Left kidney (tissue), 2 donors: Measurements from ENCODE around the gene POMP. TPM values are rescaled to one million over a fixed set of nuclear protein-coding genes. Genes with fewer than 3 reads are reported as not detected.
"Not testable (repeated sequence)": the region's sequence is repeated elsewhere in the genome, so short reads cannot be mapped to it uniquely, and the experiment has no call there.

Experiments used
- DNase-seq: peaks from one replicate; pipeline ENCODE4 v3.0.0-alpha.2; 2013
- polyA plus RNA-seq: library from polyadenylated mRNA; unstranded; fragments of 120-200 nt; gene quantifications from one replicate; pipeline ENCODE4 v1.2.1, GENCODE V29; 2013; ENCODE audit not compliant: insufficient read length

Gene POMP
- polyA plus RNA-seq, 1 donor, result 91.5 TPM

DNA sequence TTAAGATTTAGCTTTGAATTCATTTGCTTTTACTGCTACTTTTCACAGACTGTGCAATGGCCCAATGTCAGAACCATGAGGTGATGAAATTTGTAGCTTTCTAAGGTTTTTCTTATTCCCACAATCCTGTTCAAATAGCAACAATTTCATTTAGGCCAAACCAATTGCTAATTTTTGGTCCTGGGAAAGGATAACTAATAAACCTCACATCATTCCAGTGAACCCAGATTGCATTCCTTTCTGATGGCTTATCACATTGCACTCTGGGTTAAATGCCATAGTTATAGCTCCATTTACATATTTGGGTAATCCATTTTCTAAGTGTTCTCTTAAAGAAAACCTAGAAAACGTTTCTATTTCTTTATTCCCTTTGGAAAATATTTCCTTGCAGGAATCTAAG lies 22.9 kb upstream of the POMP start:
- DNase-seq, result no peak

GRCh38 chr13:28636677-28637317 lies 22.1 kb upstream of the POMP start:
- DNase-seq, result peak; percentile 47

- no peak for DNase-seq
These were observed 21.1 kb upstream of the POMP start for GRCh38 chr13:28637714-28638355.

DNA sequence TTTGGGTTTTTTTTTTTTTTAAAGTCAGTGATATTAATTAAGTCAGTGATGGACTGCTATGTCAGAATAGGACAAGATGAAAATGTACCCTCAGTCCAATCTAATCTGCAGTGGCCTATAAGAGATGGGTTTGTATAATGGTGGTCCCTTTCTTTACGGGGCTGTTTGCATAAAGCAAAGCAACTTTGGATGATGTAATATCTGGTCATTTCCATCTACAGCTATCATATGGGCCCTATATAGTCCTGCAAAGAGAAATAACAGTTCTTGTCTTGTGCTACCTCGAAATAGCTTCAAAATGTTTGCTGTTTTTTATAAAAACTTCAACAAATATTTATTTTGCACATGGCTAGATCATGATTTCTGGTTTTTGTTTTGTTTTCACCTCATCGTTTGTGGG lies 20.2 kb upstream of the POMP start:
- DNase-seq, result no peak

DNA sequence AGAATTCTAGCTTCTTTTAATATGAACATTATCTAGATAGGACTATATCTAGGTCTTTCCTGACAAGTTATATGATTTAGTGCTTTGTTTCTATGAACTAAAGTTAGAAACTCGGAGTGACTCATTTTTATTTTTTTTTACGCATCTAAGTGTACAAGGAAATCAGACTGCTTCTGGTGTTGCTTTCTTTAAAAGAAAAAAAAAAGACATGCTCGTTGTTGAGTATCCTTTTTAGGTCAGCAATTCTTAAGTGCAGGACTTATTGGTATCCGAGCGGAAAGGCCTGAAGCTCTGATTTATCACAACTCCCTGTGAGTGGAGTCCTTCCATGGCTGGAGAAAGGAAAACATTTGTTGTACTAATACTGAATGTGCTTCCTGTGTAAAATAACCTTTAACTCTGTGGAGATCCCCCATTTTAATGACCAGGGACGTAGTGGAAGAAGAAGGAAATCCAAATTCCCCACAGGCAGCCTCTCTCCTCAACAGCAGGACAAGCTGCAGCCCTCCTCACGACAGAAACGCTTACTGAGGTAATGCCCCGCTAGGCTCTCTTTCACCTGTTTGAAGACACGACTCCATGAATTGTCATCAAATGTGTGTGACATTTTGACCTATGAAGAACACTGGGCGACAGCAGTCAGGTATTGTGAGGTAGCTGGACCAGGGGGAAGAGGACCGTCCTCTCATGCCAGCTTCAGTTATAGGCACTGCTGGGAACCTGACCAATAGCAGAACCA lies 17.9 kb upstream of the POMP start:
- DNase-seq, result no peak

GRCh38 chr13:28641600-28641926 lies 17.4 kb upstream of the POMP start:
- no peak for DNase-seq

GRCh38 chr13:28650284-28650683 lies 8.6 kb upstream of the POMP start:
- DNase-seq, result no peak

- no peak for DNase-seq
These were observed 7.0 kb upstream of the POMP start for GRCh38 chr13:28651810-28652401.

- DNase-seq, result no peak
These were observed 5.8 kb upstream of the POMP start for GRCh38 chr13:28653111-28653510.

GRCh38 chr13:28654276-28654675 lies 4.7 kb upstream of the POMP start:
- no peak for DNase-seq

DNA sequence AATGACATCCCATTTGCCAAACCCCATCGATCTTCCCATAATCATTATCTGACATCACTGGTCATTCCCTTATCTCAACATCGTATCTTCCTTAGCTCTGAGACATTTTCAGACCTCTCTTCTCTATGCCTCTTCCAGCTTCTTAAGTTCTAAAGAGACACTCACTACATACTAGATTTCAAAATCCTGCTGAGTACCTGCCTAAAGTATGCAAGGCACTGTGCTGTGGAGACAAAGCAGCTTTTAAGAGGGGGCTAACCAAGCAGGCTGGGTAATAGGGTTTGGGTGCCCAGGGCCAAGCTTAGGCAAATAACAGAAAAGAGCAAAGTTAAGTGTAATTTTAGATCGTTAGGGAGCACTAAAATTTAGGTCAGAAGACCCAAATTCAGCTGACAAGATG lies 3.4 kb upstream of the POMP start:
- DNase-seq, result no peak

DNA sequence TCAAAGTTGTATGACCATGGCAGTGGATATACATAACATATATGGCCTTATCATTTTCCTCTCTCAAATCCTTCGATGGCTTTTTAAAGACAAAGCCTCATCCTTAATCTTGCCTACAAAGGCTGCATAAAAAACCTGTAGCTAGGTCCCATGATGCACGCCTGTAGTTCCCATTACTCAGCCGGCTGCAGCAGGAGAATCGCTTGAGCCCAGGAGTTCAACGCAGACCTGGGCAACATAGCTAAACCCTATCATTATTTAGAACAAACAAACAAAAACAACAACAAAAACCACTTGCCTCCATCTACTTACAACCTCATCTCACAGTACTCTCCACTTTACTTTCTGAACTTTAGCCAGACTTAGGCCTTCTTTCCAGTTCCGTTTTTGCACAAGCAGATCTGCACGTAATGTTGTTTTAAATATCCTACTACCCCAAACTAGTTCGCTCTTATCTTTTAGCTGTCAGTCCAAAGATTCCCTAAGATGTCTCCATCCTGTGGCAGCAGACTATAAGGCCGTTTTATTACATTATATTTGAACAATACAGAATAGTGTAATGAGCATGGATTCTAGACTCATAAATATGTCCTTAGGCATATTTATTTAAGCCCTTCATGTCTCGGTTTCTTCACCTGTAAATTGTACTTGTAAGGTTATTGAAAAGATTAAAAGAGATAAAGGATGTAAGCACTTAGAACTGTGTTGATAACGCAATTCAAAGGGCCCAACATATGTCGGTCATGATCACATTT lies 969 bp upstream of the POMP start:
- DNase-seq, result peak; percentile 19

- no peak for DNase-seq
These were observed 463 bp upstream of the POMP start for GRCh38 chr13:28658539-28658795.

GRCh38 chr13:28659621-28659970 lies 666 bp downstream of the POMP start:
- DNase-seq, result no peak

DNA sequence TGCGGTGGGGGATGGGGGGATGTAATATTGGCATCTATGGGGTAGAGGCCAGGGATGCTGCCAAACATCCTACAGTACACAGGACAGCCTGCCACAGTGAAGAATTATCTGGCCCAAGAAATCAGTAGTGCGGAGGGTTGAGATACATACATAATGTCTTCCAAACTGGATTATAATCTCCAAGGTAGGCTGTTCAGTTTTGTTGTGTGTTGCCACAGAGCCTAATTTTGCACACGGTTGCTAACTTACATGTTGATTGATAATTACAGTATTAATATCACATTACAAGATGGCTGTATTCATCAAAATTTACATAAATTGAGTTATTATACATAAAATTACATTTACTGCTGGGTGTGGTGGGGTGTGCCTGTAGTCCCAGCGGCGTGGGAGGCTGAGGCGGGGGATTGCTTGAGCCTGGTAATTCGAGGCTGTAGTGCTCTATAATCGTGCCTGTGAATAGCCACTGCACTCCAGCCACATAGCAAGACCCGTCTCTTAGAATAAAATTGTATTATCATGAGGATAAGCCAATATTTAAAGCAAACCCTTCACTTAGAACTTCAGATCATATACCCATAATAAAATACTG lies 8.1 kb downstream of the POMP start:
- DNase-seq, result no peak

GRCh38 chr13:28671126-28671792 lies 12.3 kb downstream of the POMP start:
- DNase-seq, result no peak

GRCh38 chr13:28678809-28679208 lies 19.9 kb downstream of the POMP start:
- DNase-seq, result no peak

GRCh38 chr13:28679628-28680027 lies 20.7 kb downstream of the POMP start:
- no peak for DNase-seq

- no peak for DNase-seq
These were observed 21.6 kb downstream of the POMP start for GRCh38 chr13:28680541-28680940.

DNA sequence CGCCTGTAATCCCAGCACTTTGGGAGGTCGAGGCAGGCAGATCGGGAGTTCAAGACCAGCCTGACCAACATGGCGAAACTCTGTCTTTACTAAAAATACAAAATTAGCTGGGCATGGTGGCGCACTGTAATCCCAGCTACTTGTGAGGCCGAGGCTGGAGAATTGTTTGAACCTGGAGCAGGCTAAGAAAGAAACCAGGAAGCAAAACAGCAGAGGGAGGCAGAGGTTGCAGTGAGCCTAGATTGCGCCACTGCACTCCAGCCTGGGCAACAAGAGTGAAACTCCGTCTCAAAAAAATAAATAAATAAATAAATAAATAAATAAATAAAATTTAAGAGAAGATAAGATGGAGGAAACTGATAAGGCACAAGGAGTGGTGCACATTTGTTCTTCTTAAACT lies 24.2 kb downstream of the POMP start:
- not testable (repeated sequence) for DNase-seq

DNA sequence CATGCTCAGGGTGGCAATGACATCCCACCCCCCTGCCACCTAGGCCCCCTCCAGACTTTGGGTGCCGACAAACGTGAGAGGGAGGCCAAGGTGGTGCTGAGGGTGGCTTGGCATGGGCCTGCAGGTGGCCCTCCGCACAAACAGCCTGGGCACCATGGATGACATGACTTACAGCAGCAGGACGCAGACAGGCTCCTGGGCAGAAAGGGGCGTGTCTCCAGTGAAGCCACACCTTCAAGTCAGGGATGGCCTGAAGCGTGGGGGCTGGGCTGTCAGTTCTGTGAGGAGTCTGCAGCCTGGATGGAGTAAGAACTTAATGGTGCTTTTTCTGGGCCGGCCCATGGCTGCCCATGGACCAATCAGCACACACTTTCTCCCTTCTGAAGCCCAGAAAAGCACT lies 25.3 kb downstream of the POMP start:
- no peak for DNase-seq

DNA sequence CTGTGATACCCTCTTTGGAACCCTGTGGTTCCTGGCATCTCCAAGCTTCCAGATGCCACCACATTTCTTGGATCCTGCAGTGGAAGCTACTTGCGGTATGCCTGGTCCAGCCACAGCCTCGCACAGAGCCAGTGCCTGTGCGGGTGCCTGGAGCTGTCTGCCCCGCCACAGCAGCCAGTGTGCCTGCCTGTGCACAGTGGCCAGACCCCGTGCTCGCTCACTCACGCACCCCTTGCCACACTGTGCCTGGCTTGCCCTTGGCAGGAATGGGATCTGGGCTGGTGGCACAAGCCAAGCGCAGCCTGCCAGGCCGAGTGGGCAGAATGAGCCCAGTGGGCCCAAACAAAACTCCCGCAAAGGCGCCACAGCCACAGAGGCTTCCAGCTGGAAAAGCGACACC lies 26.2 kb downstream of the POMP start:
- no peak for DNase-seq
